Measurements from ENCODE around the gene GAS1.

Gene GAS1, protein sequence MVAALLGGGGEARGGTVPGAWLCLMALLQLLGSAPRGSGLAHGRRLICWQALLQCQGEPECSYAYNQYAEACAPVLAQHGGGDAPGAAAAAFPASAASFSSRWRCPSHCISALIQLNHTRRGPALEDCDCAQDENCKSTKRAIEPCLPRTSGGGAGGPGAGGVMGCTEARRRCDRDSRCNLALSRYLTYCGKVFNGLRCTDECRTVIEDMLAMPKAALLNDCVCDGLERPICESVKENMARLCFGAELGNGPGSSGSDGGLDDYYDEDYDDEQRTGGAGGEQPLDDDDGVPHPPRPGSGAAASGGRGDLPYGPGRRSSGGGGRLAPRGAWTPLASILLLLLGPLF
- total RNA-seq, result 0 to 3.3 (median 0.49) reads per million in 9 experiments

DNA sequence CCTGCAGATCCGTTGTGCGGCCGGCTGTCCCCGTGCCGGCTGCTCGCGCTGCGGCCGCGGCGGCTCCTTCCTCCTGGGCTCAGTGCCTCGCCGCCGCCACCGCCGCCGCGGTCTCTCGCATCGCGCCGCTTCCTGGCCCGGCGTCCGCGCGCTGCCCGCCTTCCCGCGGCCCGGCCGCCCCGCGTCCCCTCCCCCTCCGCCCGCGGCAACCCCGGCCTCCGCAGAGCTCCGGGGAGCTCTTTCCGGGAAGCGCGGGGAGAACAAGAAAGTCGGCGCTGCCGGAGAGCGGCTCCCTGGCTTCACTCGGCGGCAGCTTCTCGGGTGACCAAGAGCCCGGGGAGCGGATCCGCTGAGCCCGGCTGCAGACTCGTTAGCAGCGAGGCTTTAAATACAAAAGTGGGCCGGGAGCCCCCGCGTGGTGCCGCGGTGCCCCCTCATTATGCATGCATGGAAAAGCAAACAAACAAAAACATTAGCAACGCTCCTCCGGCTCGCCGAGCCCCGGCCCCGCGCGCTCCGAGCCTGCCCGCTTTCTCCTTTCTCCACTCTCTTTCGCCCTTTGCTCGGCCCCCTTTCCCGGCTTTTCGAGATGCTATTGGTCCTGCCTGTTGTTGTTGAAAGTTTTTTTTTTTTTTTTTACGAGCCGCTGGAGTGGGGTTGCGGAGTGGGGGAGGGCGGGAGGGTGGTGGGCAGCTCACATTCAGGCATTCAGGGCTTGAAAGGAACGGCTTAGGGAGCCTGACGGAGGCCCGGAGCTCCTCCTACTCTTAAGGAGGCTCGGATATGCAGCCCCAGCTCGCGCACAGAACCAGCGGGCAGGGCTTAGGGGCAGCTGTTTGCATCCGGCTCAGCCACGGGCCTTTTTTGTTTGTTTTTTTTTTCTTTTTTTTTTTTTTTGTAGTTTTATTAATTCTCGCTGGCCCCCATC, at the start of gene GAS1:
Gene GAS1, minus strand, starts transcription at position 361 of the 928 bp plus-strand sequence. CDS start 727 bp downstream, outside the sequence.
- Mint-ChIP-seq H3K4me1 (ENCODE audit: low read depth in 2 of 2) (peaks cover 9 to 12% of the 10 kb centered on the region in 2 donors), H3K36me3 (ENCODE audit: insufficient read depth) (peaks cover 13% of the 10 kb centered on the region), H3K27me3 (peaks cover 17 to 28% of the 10 kb centered on the region in 2 donors), H3K4me3 (peak within 1 kb of the TSS; percentile 82 to 83), H3K9me3 (no peaks in the 10 kb centered on the region), H3K27ac (peak within 1 kb of the TSS; percentile 56 to 81)
- ATAC-seq (replicated peaks), result peak; percentile 71
- peak; percentile 50 to 58 (median 56) for DNase-seq

DNA sequence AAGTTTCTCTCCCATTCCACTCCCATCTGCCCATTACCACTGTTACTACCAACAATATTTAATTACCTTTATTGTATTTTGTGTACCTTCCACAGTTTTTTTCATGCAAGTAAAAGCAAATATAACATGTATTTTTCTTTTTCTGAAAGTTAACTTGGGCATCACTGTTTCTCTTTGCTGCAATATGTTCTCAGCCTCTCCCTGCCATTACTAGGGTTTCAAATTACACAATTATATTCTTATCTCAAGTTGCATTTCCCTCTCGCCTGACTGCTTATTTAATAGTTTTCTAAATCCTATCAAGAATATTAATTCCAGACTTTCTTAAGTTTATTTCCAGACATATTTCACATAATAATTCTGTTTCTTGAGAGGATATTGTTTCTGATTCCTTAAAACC, 46.9 kb upstream of the GAS1 start:
- peaks cover 4% of the 10 kb centered on the region for H3K36me3 Mint-ChIP-seq (ENCODE audit: insufficient read depth)
- H3K27ac Mint-ChIP-seq, result no peak overlapping the region

DNA sequence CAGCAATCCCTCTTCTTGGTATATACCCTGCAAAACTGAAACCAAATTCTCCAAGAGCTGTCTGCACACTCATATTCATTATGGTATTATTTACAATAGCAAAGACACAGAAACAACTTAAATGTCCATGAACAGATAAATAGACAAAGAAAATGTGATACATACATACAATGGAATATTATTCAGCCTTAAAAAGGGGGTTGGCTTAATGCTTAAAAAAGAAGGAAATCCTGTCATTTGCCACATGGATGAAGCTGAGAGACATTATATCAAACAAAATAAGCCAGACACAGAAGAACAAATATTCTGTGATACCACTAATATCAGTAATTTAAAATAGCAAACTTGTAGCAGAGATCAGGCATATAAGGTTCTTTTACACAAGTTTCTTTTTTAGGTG, 46.5 kb upstream of the GAS1 start:
- Mint-ChIP-seq H3K27ac (no peak overlapping the region), H3K27me3 (peaks cover 41 to 70% of the 10 kb centered on the region in 2 donors), H3K4me3 (no peak overlapping the region), H3K36me3 (ENCODE audit: insufficient read depth) (peaks cover 4% of the 10 kb centered on the region), H3K9me3 (no peaks in the 10 kb centered on the region), H3K4me1 (ENCODE audit: low read depth in 2 of 2) (no peaks in the 10 kb centered on the region)
- ATAC-seq (replicated peaks) (no peak), DNase-seq (no peak)

More for the DNA sequence above, 46.9 kb upstream of the GAS1 start:
- Mint-ChIP-seq H3K4me1 (ENCODE audit: low read depth in 2 of 2) (no peaks in the 10 kb centered on the region), H3K27me3 (peaks cover 41 to 66% of the 10 kb centered on the region in 2 donors), H3K9me3 (no peaks in the 10 kb centered on the region), H3K4me3 (no peak overlapping the region)
- no peak for ATAC-seq (replicated peaks)
- DNase-seq, result no peak

DNA sequence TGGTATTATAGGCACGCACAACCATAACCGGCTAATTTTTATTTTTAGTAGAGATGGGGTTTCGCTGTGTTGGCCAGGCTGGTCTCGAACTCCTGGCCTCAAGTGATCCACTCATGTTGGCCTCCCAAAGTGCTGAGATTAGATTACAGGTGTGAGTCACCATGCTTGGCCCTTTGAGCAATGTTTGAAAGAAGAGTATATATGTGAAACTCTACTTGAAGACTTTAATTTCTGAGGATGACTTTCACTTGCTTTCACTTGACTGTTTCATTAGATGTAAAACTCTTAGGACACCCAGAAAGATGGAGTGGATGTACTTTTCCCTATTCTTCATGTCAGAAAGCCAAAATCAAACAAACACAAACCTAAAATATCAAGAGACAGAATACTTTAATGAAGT, 43.8 kb upstream of the GAS1 start:
- H3K36me3 Mint-ChIP-seq (ENCODE audit: insufficient read depth), result no peaks in the 10 kb centered on the region
- ATAC-seq (replicated peaks), result no peak
- H3K4me3 Mint-ChIP-seq, result no peak overlapping the region
- peaks cover 43 to 72% of the 10 kb centered on the region in 2 donors for H3K27me3 Mint-ChIP-seq
- no peak for DNase-seq
- H3K27ac Mint-ChIP-seq, result no peak overlapping the region
- no peaks in the 10 kb centered on the region for H3K4me1 Mint-ChIP-seq (ENCODE audit: low read depth in 2 of 2)
- no peaks in the 10 kb centered on the region for H3K9me3 Mint-ChIP-seq

DNA sequence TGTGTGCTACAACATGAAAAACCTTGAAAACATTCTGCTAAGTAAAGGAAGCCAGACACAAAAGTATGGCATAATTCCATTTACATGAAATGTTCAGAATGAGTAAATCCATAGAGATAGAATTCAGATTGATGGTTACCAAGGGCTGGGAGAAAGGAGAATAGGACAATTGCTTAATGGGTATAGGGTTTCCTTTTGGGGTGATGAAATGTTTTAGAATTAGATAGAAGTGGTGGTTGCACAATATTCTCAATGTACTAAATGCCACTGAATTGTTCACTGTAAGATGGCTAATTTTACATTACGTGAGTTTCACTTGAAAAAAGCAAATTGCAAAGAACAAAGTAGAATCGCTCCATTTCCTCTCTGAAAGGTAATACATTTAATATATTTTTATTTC, 43.0 kb upstream of the GAS1 start:
- no peak overlapping the region for H3K27ac Mint-ChIP-seq
- no peaks in the 10 kb centered on the region for H3K9me3 Mint-ChIP-seq
- H3K4me1 Mint-ChIP-seq (ENCODE audit: low read depth in 2 of 2), result no peaks in the 10 kb centered on the region
- H3K27me3 Mint-ChIP-seq, result peaks cover 43 to 72% of the 10 kb centered on the region in 2 donors
- H3K4me3 Mint-ChIP-seq, result no peak overlapping the region
- H3K36me3 Mint-ChIP-seq (ENCODE audit: insufficient read depth), result no peaks in the 10 kb centered on the region
- DNase-seq (no peak), ATAC-seq (replicated peaks) (no peak)

DNA sequence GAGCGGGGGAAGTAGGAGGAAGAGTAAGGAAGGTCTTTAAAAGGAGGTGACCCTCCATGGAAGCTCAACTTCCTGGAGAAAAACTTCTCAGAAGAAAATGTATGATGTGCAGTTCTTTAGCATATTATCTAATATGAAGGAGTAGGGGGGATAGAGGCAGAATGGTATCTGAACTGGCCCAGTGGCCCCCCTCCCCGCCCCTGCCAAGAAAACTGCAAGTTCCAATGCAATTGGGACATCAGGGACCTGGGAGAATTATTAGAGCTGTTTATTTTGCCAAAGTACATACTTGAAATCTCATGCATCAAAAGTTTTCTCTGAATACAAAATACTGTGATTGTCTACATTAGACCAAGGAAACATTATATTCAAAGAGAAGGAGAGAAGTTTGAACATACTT, 40.6 kb upstream of the GAS1 start:
- Mint-ChIP-seq H3K9me3 (no peaks in the 10 kb centered on the region), H3K4me1 (ENCODE audit: low read depth in 2 of 2) (no peaks in the 10 kb centered on the region), H3K27ac (no peak overlapping the region), H3K4me3 (no peak overlapping the region), H3K27me3 (peaks cover 33 to 67% of the 10 kb centered on the region in 2 donors), H3K36me3 (ENCODE audit: insufficient read depth) (no peaks in the 10 kb centered on the region)
- DNase-seq (no peak), ATAC-seq (replicated peaks) (no peak)

DNA sequence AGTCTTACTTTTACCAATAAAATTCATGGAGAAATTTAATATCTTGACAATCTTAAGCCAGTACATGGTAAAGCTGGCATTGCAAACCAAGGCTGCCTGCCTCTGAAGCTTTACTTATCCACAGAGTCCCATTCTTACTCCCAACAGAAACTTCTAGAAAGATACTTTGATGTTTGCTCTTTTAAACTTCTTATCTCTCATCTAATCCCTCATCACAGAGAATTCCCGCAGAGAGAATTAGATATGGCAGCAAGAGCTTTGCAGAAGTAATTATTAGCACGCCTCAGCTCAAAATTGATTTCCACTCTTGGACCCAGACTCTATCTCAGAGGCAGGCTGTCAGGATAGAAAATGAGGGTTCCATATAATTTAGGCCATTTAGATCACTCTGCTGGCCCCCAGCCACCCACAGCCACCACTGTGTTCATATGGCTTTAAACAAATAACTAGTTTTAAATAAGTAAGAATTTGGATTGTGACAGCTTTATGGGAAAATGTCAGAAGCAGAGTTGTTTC, 37.9 kb upstream of the GAS1 start:
- no peaks in the 10 kb centered on the region for H3K4me1 Mint-ChIP-seq (ENCODE audit: low read depth in 2 of 2)
- no peak overlapping the region for H3K27ac Mint-ChIP-seq
- no peak for DNase-seq
- no peaks in the 10 kb centered on the region for H3K9me3 Mint-ChIP-seq
- no peak for ATAC-seq (replicated peaks)
- H3K27me3 Mint-ChIP-seq, result peaks cover 45 to 77% of the 10 kb centered on the region in 2 donors
- no peak overlapping the region for H3K4me3 Mint-ChIP-seq
- H3K36me3 Mint-ChIP-seq (ENCODE audit: insufficient read depth), result no peaks in the 10 kb centered on the region

DNA sequence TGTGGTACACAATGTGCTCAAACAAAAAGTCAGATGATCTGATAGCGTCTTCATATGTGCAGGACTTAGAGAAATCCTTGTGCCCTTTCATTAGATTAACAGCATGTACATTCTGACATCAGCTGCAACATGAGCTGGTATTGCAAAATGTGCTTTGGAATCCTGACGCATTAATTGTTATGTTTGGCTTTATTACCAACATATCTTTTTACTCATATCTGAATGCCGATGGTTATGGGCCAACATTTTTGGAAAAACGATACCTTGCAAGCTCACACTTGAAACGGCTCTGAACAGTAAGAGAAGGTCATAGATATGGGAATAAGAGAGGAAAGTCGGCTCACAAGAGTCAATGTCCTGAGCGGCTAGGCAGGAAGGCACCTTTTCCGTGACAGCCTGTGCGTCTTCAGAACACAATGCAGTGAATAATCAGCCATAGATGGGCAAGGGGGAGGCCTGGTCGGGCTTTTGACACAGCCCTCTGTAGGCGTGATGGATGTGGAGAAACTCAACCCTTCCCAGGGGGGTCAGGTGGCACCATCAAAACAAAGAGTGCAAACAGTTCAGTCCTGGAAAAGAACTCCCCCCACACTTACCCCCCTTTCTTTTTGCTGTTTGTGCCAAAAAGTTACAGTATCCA, 36.4 kb upstream of the GAS1 start:
- Mint-ChIP-seq H3K4me1 (ENCODE audit: low read depth in 2 of 2) (no peaks in the 10 kb centered on the region), H3K9me3 (no peaks in the 10 kb centered on the region), H3K27me3 (peaks cover 45 to 77% of the 10 kb centered on the region in 2 donors), H3K36me3 (ENCODE audit: insufficient read depth) (no peaks in the 10 kb centered on the region), H3K4me3 (no peak overlapping the region), H3K27ac (no peak overlapping the region)
- ATAC-seq (replicated peaks) (no peak), DNase-seq (no peak)

DNA sequence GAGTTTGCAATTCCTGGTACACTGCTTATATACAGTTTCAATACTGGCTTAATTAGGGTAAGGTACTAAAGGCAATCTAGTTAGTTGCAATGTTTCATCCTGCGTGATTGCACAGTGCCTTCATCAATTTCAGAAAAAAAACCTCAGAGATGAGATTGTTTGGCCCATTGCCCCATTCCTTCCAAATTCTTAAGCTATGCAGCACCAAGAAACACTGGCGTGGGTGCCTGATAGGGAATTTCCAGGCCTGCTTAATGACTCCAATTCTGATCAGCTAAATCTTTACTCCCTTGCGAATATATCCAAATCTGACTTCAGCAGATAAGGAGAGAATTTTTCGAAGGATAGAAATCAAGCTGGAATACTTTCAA, 35.9 kb upstream of the GAS1 start:
- Mint-ChIP-seq H3K27me3 (peaks cover 45 to 82% of the 10 kb centered on the region in 2 donors), H3K4me1 (ENCODE audit: low read depth in 2 of 2) (no peaks in the 10 kb centered on the region), H3K27ac (no peak overlapping the region), H3K36me3 (ENCODE audit: insufficient read depth) (no peaks in the 10 kb centered on the region), H3K4me3 (no peak overlapping the region), H3K9me3 (no peaks in the 10 kb centered on the region)
- ATAC-seq (replicated peaks) (no peak), DNase-seq (no peak)

DNA sequence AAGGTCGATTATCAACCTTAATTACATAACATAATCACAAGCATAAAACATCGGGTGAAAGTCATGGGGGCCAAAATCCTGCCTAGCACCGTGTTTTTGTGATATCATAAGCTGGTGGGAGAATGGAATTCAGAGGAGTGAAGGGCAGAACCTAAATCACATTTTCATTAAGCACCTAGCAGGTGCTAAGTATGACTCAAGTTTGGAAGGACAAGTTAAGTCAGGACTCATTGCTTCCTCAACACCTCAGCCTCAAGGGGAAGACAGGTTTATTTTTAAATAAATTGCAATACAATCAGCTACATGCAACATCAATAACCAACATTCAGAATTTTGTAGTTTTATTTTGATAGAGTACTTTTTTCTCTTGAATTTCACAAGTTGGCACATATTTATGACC, 33.5 kb upstream of the GAS1 start:
- H3K9me3 Mint-ChIP-seq, result no peaks in the 10 kb centered on the region
- peaks cover 46 to 80% of the 10 kb centered on the region in 2 donors for H3K27me3 Mint-ChIP-seq
- no peaks in the 10 kb centered on the region for H3K4me1 Mint-ChIP-seq (ENCODE audit: low read depth in 2 of 2)
- DNase-seq (no peak), ATAC-seq (replicated peaks) (no peak)
- no peak overlapping the region for H3K27ac Mint-ChIP-seq
- no peaks in the 10 kb centered on the region for H3K36me3 Mint-ChIP-seq (ENCODE audit: insufficient read depth)
- H3K4me3 Mint-ChIP-seq, result no peak overlapping the region

DNA sequence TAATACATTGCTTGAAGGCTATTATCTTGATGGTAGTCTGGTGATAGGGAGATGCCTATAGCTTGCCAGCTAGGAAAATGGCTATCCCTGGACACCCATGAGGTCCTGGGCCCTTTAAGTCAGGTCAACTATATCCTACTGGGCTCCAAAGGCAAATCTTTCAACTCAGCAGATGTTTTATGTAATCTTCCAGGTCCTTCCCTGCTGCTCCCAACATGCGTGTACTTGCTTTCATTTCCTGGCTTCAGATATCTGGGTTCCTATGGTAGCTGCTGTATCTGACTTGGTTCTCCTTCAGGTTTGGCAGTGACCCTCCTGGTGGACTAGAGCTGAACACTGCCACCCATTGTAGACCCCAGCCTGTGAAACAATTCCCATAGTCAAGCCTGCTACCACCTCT, 32.4 kb upstream of the GAS1 start:
- ATAC-seq (replicated peaks), result no peak
- DNase-seq, result no peak
- Mint-ChIP-seq H3K4me1 (ENCODE audit: low read depth in 2 of 2) (no peaks in the 10 kb centered on the region), H3K27ac (no peak overlapping the region), H3K9me3 (no peaks in the 10 kb centered on the region), H3K36me3 (ENCODE audit: insufficient read depth) (no peaks in the 10 kb centered on the region), H3K27me3 (peaks cover 47 to 82% of the 10 kb centered on the region in 2 donors), H3K4me3 (no peak overlapping the region)

DNA sequence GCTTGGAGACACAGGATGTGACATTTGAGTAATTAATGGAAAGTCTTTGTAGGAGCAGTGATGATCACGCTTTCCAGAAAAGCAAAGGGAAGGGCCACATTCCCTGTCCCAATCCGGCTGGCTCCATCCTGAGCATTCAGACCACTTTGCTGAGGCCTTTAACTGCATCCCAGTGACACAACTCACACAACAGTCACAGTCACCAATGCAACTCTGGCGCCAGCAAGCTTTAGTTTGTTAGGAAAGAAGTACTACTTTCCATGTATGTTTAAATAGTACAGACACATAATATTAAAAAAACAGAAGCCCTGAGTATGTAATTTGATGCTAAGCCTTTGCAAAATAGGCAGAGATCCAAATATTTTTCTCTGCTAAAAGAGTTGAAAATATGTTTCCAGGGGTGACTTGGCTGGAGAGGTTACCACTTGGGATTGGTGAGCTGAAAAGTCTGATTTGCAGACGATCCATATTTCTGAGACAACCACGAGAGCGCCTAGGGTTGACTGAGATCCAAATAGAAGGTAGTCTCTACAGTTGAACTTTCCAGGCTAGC, 31.7 kb upstream of the GAS1 start:
- ATAC-seq (replicated peaks), result no peak
- Mint-ChIP-seq H3K36me3 (ENCODE audit: insufficient read depth) (no peaks in the 10 kb centered on the region), H3K4me1 (ENCODE audit: low read depth in 2 of 2) (no peaks in the 10 kb centered on the region), H3K27ac (no peak overlapping the region), H3K4me3 (no peak overlapping the region), H3K27me3 (peaks cover 47 to 88% of the 10 kb centered on the region in 2 donors), H3K9me3 (no peaks in the 10 kb centered on the region)
- DNase-seq, result no peak

DNA sequence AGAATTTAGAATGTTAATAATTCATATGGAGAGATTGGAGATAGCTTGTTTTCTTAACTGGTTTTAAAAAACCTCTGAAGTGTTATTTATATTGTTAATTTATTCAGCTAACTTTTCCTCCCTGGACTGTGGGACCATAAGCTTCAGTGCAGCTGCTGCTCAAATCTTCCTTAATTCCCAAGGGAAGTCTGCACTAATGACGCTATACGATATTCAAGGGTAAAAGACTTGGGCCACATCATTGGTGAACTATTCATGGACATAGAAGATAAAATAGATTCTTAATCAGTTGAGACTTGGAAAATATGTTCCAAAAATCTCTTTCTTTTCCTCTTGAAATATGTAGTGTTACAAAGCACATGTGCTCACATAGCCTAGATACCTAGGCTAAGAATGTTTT, 31.1 kb upstream of the GAS1 start:
- ATAC-seq (replicated peaks) (no peak), DNase-seq (no peak)
- peaks cover 47 to 89% of the 10 kb centered on the region in 2 donors for H3K27me3 Mint-ChIP-seq
- H3K9me3 Mint-ChIP-seq, result no peaks in the 10 kb centered on the region
- no peaks in the 10 kb centered on the region for H3K4me1 Mint-ChIP-seq (ENCODE audit: low read depth in 2 of 2)
- no peak overlapping the region for H3K27ac Mint-ChIP-seq
- no peaks in the 10 kb centered on the region for H3K36me3 Mint-ChIP-seq (ENCODE audit: insufficient read depth)
- H3K4me3 Mint-ChIP-seq, result no peak overlapping the region
